K562 (cell line): Measurements from ENCODE around the gene ARID4B. TPM values are rescaled to one million over a fixed set of nuclear protein-coding genes. Genes with fewer than 3 reads are reported as not detected.

Experiments
- ATAC-seq: fragments of 200-7000 bp; cut with Tn5 transposase; 3 replicates; pipeline ENCODE4 v1.9.1; 2020; ENCODE audit warnings: moderate library complexity
- BruUV-seq: library from RNA; stranded (reverse); fragments of 400-500 nt; replicated peaks from 2 replicates; lab custom pipeline; 2021; lab: Mats Ljungman, UMichigan
- CTCF ChIA-PET: fragments of 300-600 bp; formaldehyde crosslinking; extraction: SDS; loops from one replicate; lab custom pipeline; 2021; ENCODE audit warnings: low intra/inter-chr PET ratio; lab: Yijun Ruan, JAX
- POLR2A ChIA-PET: fragments of 300-600, 350-650 bp; sonication (Branson Sonifier 250); formaldehyde crosslinking; extraction: SDS; loops from one replicate; lab custom pipeline; 2021; ENCODE audit warnings: antibody characterized with exemption, inconsistent platforms; lab: Yijun Ruan, JAX
- DNase-seq, 4 experiments: peaks; one replicate each; pipeline versions ENCODE4 v3.0.0 to v3.0.0-alpha.2; 2011 to 2018; ENCODE audit warnings: low spot score in 3 of 4, mixed read lengths in 3 of 4; ENCODE audit errors: extremely low read depth in 1 of 4
- FAIRE-seq: peaks from 2 replicates; lab custom pipeline; 2011; peaks lifted over from hg19 to GRCh38; lab: Jason Lieb, UNC
- H2AFZ ChIP-seq: 2 replicates; pipeline ENCODE4 v1.6.0; 2011; ENCODE audit warnings: low read depth, low read length, control low read depth, inconsistent platforms
- H3K27ac ChIP-seq: fragments of 200-600 bp; 3 replicates; pipeline ENCODE4 v1.8.0; 2011; ENCODE audit warnings: low read depth, mild to moderate bottlenecking, control low read depth, inconsistent platforms, low read length, moderate library complexity, mixed read lengths; ENCODE audit errors: extremely low read depth
- H3K27me3 ChIP-seq, 2 experiments: fragments of 300-600 bp in 1 of 2; 2 replicates in 1 of 2; 3 replicates in 1 of 2; pipeline versions ENCODE4 v1.6.0 to v1.8.0; 2011; ENCODE audit warnings: inconsistent platforms in 2 of 2, low read length in 2 of 2, mild to moderate bottlenecking in 1 of 2, mixed read lengths in 1 of 2, moderate library complexity in 1 of 2; ENCODE audit not compliant: control insufficient read depth in 2 of 2, insufficient read depth in 2 of 2
- H3K36me3 ChIP-seq: fragments of 300-600 bp; 3 replicates; pipeline ENCODE4 v1.8.0; 2011; ENCODE audit warnings: mild to moderate bottlenecking, low read length, inconsistent platforms; ENCODE audit not compliant: control insufficient read depth, insufficient read depth
- H3K4me1 ChIP-seq, 2 experiments: fragments of 200-600 bp in 1 of 2; replicated peaks in 1 of 2; 2 replicates in 1 of 2; 3 replicates in 1 of 2; pipeline versions ENCODE4 v1.5.1 to v1.8.0; 2011; ENCODE audit warnings: inconsistent platforms in 2 of 2, low read length in 2 of 2, mild to moderate bottlenecking in 1 of 2, mixed read lengths in 1 of 2, moderate library complexity in 1 of 2; ENCODE audit not compliant: control insufficient read depth in 2 of 2, insufficient read depth in 2 of 2
- H3K4me2 ChIP-seq: 2 replicates; pipeline ENCODE4 v1.6.1; 2011; ENCODE audit warnings: low read length, control low read depth, inconsistent platforms, mixed read lengths; ENCODE audit not compliant: insufficient read depth
- H3K4me3 ChIP-seq: fragments of 200-600 bp; sonication (generic), shearing (Covaris generic); 2 replicates; pipeline ENCODE4 v1.5.1; 2016; ENCODE audit warnings: control low read depth, inconsistent platforms
- H3K79me2 ChIP-seq: fragments of 200-600 bp; 3 replicates; pipeline ENCODE4 v1.8.0; 2011; ENCODE audit warnings: low read length, inconsistent platforms; ENCODE audit not compliant: control insufficient read depth, insufficient read depth
- H3K9ac ChIP-seq, 2 experiments: 2 replicates each; pipeline versions ENCODE4 v1.6.0 to v1.6.1; 2011; ENCODE audit warnings: low read depth in 2 of 2, low read length in 2 of 2, control low read depth in 1 of 2, inconsistent platforms in 1 of 2, mild to moderate bottlenecking in 1 of 2, mixed read lengths in 1 of 2; ENCODE audit not compliant: insufficient read depth in 1 of 2
- H3K9me1 ChIP-seq: one replicate; pipeline ENCODE4 v1.6.0; 2011; ENCODE audit warnings: inconsistent platforms, mild to moderate bottlenecking, low read length, moderate library complexity; ENCODE audit not compliant: control insufficient read depth, insufficient read depth
- H3K9me3 ChIP-seq: replicated peaks from 2 replicates; pipeline ENCODE4 v1.5.1; 2011; ENCODE audit warnings: low read depth, low read length, inconsistent platforms; ENCODE audit not compliant: control insufficient read depth, insufficient read depth
- H4K20me1 ChIP-seq: replicated peaks from 2 replicates; pipeline ENCODE4 v1.6.1; 2011; ENCODE audit warnings: low read length, inconsistent platforms, mixed read lengths; ENCODE audit not compliant: control insufficient read depth, insufficient read depth
- CEBPB ChIP-seq: fragments of 450-650 bp; IDR thresholded peaks from 2 replicates; pipeline ENCODE4 v1.6.1; 2016; ENCODE audit warnings: missing genetic modification characterization, missing compliant biosample characterization
- ZBTB33 ChIP-seq: sonication (generic); formaldehyde crosslinking; IDR thresholded peaks from 2 replicates; pipeline ENCODE4 v1.8.1; 2023; ENCODE audit warnings: mild to moderate bottlenecking, missing genetic modification reagents
- ZNF511 ChIP-seq: sonication (generic); formaldehyde crosslinking; IDR thresholded peaks from 2 replicates; pipeline ENCODE4 v1.8.0; 2022; ENCODE audit warnings: mild to moderate bottlenecking, missing genetic modification reagents
- WGBS: fragments of 100-300 bp; shearing (Covaris generic); methylation state at CpG from one replicate; pipeline ENCODE4 v1.1.6; 2016; ENCODE audit warnings: low coverage, mixed read lengths; ENCODE audit not compliant: insufficient coverage; ENCODE audit errors: missing lambda C conversion rate; 5-methylcytosine and 5-hydroxymethylcytosine counted together
- in situ Hi-C: fragments of 300-500 bp; cut with MboI; formaldehyde crosslinking; loops from 4 replicates; pipeline ENCODE4 v1.15.0; 2018; ENCODE audit warnings: inconsistent platforms, mixed read lengths
- intact Hi-C: fragments of 100-400 bp; cut with micrococcal nuclease; formaldehyde crosslinking; loops from 2 replicates; pipeline ENCODE4 v1.14.2; 2022
- polyA plus RNA-seq, 8 experiments: library from polyadenylated mRNA; depleted of rRNA in 4 of 8; stranded (reverse) in 5 of 8; unstranded in 3 of 8; fragments of >200 nt; fragmentation: Nextera tagmentation in 2 of 8; fragmentation: Illumina TruSeq in 1 of 8; extraction: Ambion mirVana in 2 of 8; extraction: Trizol in 1 of 8; gene quantifications; 2 replicates each; pipeline versions ENCODE4 v1.2.1 to v1.2.3, GENCODE V29; 2011 to 2014; ENCODE audit warnings: inconsistent platforms in 1 of 8, missing spikeins in 1 of 8
- total RNA-seq, 7 experiments: library from RNA; depleted of rRNA in 6 of 7; stranded (reverse); fragments of >200 nt in 6 of 7; fragmentation: Illumina TruSeq in 2 of 7; extraction: Trizol in 2 of 7; gene quantifications; 2 replicates each; pipeline versions ENCODE4 v1.2.1 to v1.2.3, GENCODE V29; 2011 to 2021; ENCODE audit warnings: low replicate concordance in 1 of 7

ARID4B gene
- total and polyA plus RNA-seq, 9 of the 15 experiments (the other 6 are each of a cell fraction or from before 2014, with no cell fraction given) = 8.4 to 38.9 (median 18.5) TPM

DNA sequence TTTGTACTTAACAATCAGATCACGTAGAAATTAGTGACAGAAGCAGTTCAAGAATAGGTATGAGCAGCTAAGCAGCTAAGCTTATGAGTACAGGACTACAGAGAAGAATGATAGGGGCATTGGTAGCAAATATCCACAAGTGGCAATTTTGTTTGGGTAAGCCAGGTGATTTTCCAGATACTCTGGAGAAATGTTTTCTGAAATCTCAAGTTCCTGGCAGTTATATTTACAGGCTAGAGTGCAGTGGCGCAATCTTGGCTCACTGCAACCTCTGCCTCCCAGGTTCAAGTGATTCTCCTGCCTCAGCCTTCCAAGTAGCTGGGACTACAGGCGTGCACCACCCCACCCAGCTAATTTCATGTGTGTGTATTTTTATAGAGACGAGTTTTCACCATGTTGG is 55.1 kb downstream of the ARID4B start:
- Histone ChIP-seq H4K20me1 (0 out of 2 replicates have a peak, but pooled peaks cover 5% of the 10 kb centered on the region), H3K4me1 (peaks cover 4 to 8% of the 10 kb centered on the region in 2 experiments; a peak in 3 of 5 replicates)
- FAIRE-seq = no peak

More for the DNA sequence above, 55.1 kb downstream of the ARID4B start:
- Histone ChIP-seq H3K27ac (no peak overlapping the region), H3K36me3 (no peaks in the 10 kb centered on the region; the same call in 2 of the 3 replicates), H3K9me3 (no peaks in the 10 kb centered on the region), H3K9me1 (no peaks in the 10 kb centered on the region), H3K4me3 (no peak overlapping the region), H3K9ac (peak overlapping the region in 1 of 2 experiments; percentile 13; a peak in 1 of 4 replicates), H2AFZ (no peak overlapping the region), H3K79me2 (peaks cover 89% of the 10 kb centered on the region), H3K27me3 (no peaks in the 10 kb centered on the region), H3K4me2 (no peak overlapping the region)
- intact Hi-C loops = no loop called here
- ChIA-PET POLR2A (interaction anchor here (0.7 to 1.8 kb wide), 6 partner anchors 10 to 78 kb away, joined by 3 to 5 read pairs (median 3); partner anchors contain the start of gene GGPS1), CTCF (no interaction called here)
- WGBS = 68% methylated on average over 4 of the region's 4 CpGs
- ATAC-seq (no peak), DNase-seq (no peak)
- in situ Hi-C loops = no loop called here
- BruUV-seq = no TSS peak
- TF ChIP-seq CEBPB = peak; percentile 68
- TF ChIP-seq ZNF511 (CRISPR knock-in tag) = no peak
- TF ChIP-seq ZBTB33 = 0 out of 2 replicates have a peak, but pooled peaks have one; percentile 12
